Skeletal muscle cell (primary cell): ENCODE measurements around the gene ADAMTSL5.
"Not testable (repeated sequence)": the region's sequence is repeated elsewhere in the genome, so short reads cannot be mapped to it uniquely, and the experiment has no call there.

ENCODE experiments used
- DNase-seq: peaks from one replicate; pipeline ENCODE4 v3.0.0-alpha.2; 2010; ENCODE audit warnings: low read depth
- H3K4me3 ChIP-seq: 2 replicates; pipeline ENCODE4 v1.5.1; 2011; ENCODE audit warnings: low read depth, mild to moderate bottlenecking, control low read depth, low read length, moderate library complexity

The ADAMTSL5 gene

DNA sequence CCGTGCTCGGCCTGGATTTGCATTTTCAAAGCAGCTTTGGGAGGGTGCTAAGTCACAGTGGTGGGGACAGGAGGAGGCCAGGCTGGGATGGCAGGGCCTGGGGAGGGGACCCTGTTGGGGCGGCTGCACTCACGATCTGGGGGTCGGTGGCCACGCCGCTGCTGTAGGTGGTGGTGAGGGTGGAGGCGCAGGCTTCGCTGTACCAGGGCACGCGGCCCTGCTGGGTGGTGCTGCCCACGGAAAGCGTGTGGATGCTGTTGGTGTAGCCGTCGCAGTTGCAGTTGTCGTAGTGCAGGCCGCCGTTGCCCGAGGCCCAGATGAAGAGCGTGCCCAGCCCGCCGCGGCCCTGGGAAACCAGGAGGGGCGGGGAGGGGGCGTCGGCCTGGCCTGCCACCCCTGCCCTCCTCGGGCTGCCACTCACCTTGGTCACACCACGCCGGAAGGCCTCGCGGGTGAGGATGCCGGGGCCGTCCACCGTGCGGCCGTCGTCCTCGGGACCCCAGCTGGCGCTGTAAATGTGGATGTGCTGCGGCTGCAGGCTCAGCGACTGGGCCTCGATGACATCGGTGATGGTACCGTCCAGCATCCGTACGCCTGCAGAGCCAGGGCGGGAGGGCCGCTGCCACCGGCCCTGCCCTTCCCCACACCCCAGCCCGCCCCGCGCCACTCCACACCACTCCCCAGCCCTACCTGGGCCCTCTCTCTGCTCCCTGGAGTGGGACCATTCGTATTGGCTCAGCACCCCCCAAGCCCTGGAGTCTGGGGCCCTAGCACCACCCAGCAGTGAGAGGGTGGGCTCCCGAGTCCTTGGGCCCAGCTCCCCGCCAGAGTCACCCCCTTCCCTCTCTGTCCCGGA is 25.9 kb downstream of the ADAMTSL5 start:
- no peak for DNase-seq
- no peak overlapping the region for H3K4me3 ChIP-seq

DNA sequence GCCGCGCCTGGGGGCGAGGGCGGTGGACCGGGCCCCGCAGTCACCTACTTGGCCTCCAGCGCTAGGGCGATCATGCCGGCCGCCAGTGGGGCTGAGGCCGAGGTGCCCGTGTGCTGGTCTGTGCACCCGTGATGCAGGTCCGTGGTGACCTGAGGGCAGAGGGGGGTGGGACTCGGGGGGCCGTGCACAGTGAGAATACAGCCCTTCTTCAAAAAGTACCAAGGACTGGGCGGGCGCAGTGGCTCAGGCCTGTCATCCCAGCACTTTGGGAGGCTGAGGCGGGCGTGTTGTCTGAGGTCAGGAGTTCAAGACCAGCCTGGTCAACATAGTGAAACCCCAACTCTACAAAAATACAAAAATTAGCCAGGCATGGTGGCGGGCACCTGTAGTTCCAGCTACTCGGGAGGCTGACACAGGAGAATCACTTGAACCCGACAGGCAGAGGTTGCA is 28.8 kb downstream of the ADAMTSL5 start:
- no peak overlapping the region for H3K4me3 ChIP-seq

GRCh38 chr19:1483131-1483978 is 29.5 kb downstream of the ADAMTSL5 start:
- no peak overlapping the region for H3K4me3 ChIP-seq

More for the DNA sequence above, 28.8 kb downstream of the ADAMTSL5 start:
- DNase-seq = no peak

GRCh38 chr19:1482361-1483130 is 30.3 kb downstream of the ADAMTSL5 start:
- H3K4me3 ChIP-seq = no peak overlapping the region
- DNase-seq = no peak

More at GRCh38 chr19:1483131-1483978, 29.5 kb downstream of the ADAMTSL5 start:
- no peak for DNase-seq

DNA sequence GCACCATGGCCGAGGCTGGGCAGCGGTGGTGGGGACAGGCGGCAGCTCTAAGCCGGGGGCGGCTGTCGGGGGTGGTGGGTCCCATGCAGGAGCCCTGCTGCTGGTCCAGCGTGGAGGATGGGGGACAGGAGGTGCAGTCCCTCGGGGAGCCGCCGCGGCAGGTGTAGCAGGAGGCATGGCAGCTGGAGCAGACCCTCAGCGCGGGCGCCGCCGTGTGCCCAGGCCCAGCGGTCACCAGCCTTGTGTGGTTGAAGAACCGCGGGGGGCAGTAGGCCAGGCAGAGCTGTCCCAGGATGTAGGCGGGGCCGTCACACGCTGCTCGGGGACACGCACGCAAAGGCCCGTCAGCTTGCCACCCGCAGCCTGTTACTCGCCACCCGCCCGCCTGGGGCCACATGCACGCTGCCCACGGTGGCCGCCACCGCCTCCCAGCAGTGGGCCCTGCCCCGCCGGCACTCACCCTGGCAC is 30.9 kb downstream of the ADAMTSL5 start:
- no peak overlapping the region for H3K4me3 ChIP-seq
- DNase-seq = no peak

- no peak overlapping the region for H3K4me3 ChIP-seq
- no peak for DNase-seq
Measured at GRCh38 chr19:1481224-1481892, 31.5 kb downstream of the ADAMTSL5 start.

DNA sequence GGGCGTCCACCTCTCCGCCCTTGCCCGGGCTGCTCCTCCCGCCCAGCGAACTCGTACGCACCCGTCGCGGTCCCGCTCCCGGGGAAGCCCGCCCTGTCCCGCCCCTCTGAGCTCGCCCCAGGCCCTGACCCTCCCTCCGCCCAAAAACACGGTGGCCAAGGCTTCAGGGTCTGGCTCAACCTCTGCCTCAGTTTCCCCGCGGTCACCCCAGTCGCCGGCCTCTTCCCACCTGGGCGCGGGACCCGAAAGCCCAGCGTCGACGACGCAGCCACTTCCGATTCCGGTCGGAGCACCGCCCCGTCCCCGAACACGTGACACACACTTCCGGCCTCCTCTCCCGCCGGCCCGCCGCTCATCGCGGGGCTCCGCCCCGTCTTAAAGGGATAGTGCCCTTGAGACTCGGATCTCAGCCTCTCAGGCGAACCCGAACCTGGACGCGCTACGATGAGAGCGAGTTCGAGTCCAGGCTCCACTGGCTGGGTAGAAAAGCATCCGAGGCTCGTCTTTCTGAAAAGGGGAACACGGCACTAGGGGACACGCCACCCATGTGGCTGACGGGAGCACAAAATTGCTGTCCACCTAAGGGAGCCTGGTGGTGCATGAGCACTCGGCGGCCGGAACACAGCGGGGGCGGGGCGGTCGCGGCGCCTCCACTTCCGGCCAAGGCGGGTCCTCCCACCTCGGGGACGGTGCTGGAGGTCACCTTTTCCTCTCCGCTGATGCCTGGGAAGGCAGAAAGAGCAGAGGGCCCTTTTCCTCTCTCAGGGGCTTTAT is 33.7 kb downstream of the ADAMTSL5 start, which contains the start of gene C19orf25:
Gene C19orf25 (minus strand): TSS at position 282 of the 774 bp plus-strand sequence. CDS start 312 bp downstream, outside the sequence.
- peak within 1 kb of the TSS; percentile 88 for H3K4me3 ChIP-seq
- peak; percentile 69 for DNase-seq

- not testable (repeated sequence) for DNase-seq, H3K4me3 ChIP-seq
Measured at GRCh38 chr19:1477056-1477455, 35.8 kb downstream of the ADAMTSL5 start.

DNA sequence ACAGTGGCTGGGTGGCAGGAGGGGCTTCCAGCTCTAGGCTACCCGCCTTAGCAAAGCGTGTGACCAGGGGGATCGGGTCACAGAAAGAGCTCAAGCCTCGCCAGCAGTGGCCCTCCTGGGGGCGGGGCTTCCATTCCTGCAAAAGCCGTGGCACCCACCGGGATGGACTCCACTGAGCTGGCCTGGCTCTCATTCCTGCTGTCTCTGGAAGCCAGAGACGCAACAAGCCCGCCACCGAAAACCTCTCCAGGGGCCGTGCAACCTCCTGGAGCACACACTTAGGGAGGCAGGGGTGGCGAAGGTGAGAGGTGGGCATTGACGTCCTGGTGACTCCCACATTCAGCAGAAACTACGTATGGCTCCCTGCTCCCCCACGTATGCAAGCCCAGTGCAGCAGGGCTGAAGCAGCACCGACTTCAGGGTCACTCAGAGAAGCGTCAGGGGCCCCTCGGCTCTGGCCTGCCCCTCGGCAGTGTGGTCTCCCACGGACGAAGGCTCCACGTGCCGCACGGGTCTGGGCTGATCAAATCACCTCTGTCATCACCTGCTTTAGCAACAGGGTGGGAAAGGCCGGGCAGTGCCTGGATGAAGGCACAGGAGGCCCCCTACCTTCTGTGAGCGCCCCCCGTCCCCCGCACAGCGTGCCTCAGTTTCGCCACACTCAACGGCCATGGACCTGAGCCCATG is 36.9 kb downstream of the ADAMTSL5 start:
- H3K4me3 ChIP-seq = no peak overlapping the region
- no peak for DNase-seq

DNA sequence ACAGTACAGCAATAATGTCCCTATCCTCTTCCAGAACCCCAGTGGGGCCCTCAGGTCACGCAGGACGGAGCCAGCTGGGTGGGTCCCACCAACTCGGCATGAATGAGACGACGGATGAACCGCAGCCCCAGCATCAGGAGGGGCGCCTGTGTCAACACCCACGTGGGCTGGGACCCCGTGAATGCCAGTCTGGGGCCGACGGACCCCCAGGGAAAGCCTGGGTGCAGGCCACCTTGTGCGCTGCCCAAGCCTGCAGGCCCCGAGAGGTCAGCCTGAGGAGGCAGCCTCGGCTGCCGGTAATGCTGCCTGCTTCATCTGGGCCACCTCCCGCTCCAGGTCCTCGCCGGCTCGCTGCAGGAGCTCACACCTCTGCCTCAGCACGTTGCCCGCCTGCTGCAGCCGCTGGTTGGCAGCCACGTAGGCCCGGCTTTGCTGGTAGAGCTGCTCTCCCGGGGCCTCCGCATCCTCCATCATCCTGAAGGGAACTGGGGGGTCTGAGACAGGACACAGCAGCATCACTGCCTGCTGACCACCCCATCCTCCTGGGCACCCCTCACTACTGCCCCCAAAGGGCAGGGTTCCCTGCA is 38.0 kb downstream of the ADAMTSL5 start:
- DNase-seq = no peak
- H3K4me3 ChIP-seq = no peak overlapping the region

- H3K4me3 ChIP-seq = no peak overlapping the region
Measured at GRCh38 chr19:1474011-1474764, 38.6 kb downstream of the ADAMTSL5 start.

DNA sequence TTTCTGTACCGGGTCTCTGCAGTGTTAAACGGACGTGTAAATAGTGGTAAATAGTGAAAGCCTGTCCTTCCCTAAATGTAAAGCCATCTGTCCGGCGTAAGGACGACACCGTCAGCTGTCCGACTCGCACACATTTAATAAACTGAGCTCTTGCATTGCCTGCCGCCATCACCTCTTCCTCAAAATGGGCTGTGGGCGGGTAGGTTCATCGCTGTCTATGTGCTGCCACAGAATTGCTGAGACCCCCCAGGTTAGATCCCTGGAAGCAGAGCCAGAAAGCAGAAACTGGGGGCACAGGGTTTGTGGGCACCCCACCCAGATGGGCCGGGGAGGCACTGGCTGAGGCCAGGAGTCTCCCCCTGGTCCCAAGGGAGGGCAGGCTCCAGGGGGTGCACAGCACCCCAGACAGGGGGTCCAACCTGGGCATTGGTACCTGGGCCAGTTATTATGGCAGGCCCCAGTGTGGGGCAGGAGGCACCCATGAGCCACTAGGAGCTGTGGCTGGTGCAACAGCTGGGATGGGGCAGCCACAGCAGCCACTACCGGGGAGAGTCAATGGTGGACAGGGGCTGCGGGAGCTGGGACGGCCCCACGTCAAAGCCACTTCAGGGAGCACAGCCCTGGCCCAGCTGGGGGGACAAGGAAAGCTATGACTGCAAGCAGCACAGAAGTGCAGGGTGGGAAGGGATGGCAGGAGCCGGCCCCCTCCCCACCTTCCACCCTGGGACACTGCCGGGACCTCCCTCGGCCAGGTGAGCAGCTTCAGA is 39.6 kb downstream of the ADAMTSL5 start:
- H3K4me3 ChIP-seq = no peak overlapping the region

More at GRCh38 chr19:1474011-1474764, 38.6 kb downstream of the ADAMTSL5 start:
- DNase-seq = no peak

DNA sequence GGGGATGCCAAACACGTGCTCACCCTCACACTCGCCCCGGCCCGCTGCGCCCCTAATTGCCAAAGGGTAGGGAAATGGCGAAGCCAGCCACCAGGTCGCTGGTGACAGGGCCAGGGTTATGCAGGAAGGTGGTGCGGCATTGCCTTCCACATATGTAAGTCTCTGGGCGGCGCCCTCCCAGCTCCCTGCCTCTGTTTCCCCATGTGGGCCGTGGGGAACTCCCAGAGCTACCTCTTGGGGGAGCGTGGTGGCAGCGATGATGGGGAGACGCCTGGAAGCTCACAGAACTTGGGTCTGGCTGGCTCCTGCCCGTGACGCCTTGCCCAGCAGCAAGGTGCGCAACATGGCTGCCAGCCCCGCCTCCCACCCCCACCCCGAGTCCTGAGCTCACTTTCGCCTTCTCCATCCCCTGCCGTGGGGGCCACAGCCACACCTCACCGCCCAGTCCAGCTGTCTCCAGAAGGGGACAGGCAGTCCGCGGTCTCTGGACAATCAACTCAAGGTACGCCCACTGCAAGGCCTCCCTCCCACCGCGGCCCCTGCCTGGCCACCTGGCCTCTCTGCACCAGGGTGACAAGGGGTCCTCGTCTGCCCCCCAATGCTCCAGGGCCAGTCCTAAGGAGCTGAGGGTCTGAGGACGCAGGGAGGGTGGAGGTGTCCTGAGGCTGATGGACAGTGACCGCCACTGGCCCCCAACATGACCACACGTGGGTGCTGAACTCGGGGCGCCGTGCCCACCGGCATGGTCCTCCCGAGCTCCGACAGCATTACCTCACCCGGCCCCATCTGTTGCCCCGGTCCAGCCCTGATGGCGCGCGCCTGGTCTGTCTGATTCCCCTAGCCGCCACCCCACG is 40.4 kb downstream of the ADAMTSL5 start:
- no peak overlapping the region for H3K4me3 ChIP-seq
- DNase-seq = no peak

More for the DNA sequence above, 39.6 kb downstream of the ADAMTSL5 start:
- DNase-seq = no peak

- H3K4me3 ChIP-seq = no peak overlapping the region
- no peak for DNase-seq
Measured at GRCh38 chr19:1471515-1472160, 41.2 kb downstream of the ADAMTSL5 start.
